ENCODE measurements around the gene ELMO1.

- TF ChIP-seq CTCF (IDR thresholded peaks at IDR 0.05; ENCODE audit: low read depth, low read length, poor library complexity, severe bottlenecking) (no peak), EZH2phosphoT487 (IDR thresholded peaks at IDR 0.05; ENCODE audit: borderline replicate concordance, low read length) (no peak)
These were observed 39.6 kb upstream of the ELMO1 start for GRCh38 chr7:37488163-37488764.
